Measurements from ENCODE around the gene TTC14.

- no peak for TF ChIP-seq CTCF (IDR thresholded peaks at IDR 0.05)
- TF ChIP-seq POLR2A (IDR thresholded peaks at IDR 0.05), result no peak
- no peak for TF ChIP-seq POLR2AphosphoS5 (IDR thresholded peaks at IDR 0.05)
- TF ChIP-seq EP300 (IDR thresholded peaks at IDR 0.05), result no peak
Observed at GRCh38 chr3:180611006-180611405, 9.0 kb downstream of the TTC14 start.
